ENCODE data around the gene ELL. TPM values are rescaled to one million over a fixed set of nuclear protein-coding genes. Genes with fewer than 3 reads are reported as not detected.
A peak's percentile ranks its signal among the peaks of the same experiment; 100 is the strongest.

ELL gene
- total and polyA plus RNA-seq, 2 experiments from 2014 or later, result 11.3 to 20.1 TPM

DNA sequence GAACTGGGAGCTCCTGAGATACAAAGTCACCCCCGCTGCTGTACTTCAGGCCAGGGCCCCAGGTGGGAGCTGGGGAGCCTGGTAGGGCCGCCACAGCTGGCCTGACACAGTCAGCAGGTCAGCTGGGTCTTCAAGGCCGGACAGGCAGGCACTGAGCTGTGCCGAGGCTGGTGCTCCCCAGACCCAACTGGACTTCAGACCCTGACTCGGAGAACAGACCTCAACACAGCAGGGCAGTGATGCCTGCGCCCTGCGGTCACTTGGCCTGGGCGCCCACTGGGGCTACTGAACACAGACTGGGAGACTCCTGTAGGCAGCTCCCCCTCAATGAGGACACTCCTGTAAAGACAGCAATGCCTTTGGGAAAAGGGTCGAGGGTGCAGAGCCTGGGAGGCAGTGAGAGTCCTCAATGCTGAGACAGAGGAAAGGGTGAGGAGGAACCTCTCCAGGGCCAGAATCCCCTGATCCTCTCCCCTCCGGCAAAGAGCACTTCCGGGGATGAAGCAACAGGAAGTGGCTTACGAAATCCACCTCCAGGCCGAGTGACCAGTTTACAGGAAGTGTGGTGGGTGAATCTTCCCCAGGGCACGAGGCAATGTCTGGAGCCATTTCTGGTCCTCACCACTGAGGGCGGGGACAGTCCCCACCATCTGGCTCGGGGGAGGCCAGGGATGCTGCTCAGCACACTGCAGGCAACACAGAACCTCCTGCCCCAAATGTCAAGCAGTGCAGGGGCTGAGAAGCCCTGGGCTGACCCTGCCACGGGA lies 43.1 kb downstream of the ELL start:
- Mint-ChIP-seq H3K27ac (peak overlapping the region; percentile 51; the same call in 1 of the 2 replicates), H3K27me3 (ENCODE audit: insufficient read depth, low read depth, poor library complexity) (peaks cover 22% of the 10 kb centered on the region), H3K36me3 (ENCODE audit: low read depth) (no peaks in the 10 kb centered on the region; the same call in 2 of the 3 replicates), H3K4me3 (no peak overlapping the region), H3K4me1 (peaks cover 25% of the 10 kb centered on the region), H3K9me3 (0 out of 3 replicates have a peak, but pooled peaks cover 5% of the 10 kb centered on the region)
- Histone ChIP-seq H3K79me2 (replicated peaks; ENCODE audit: insufficient read depth) (peaks cover 35% of the 10 kb centered on the region), H3K36me3 (ENCODE audit: insufficient read depth) (no peaks in the 10 kb centered on the region), H3K4me2 (no peak overlapping the region), H3F3A (replicated peaks; ENCODE audit: low read depth) (peaks cover 10% of the 10 kb centered on the region; the same call in 1 of the 2 replicates), H3K4me1 (ENCODE audit: insufficient read depth) (no peaks in the 10 kb centered on the region), H2AFZ (no peak overlapping the region), H4K20me1 (replicated peaks; ENCODE audit: insufficient read depth) (no peaks in the 10 kb centered on the region; the same call in 1 of the 2 replicates), H3K27ac (ENCODE audit: low read depth) (no peak overlapping the region), H3K27me3 (ENCODE audit: insufficient read depth) (no peaks in the 10 kb centered on the region), H3K9me2 (ENCODE audit: insufficient read depth) (no peaks in the 10 kb centered on the region), H3K4me3 (no peak overlapping the region)
- no peak for DNase-seq (ENCODE audit: low spot score)
- TF ChIP-seq ZNF331 (CRISPR knock-in tag; IDR thresholded peaks at IDR 0.05; ENCODE audit: low read depth) (no peak), ZNF114 (CRISPR knock-in tag; IDR thresholded peaks at IDR 0.05) (no peak), EZH2 (IDR thresholded peaks at IDR 0.05; ENCODE audit: low read depth, unreplicated experiment) (no peak)
- TF ChIP-seq, protein P1, sequence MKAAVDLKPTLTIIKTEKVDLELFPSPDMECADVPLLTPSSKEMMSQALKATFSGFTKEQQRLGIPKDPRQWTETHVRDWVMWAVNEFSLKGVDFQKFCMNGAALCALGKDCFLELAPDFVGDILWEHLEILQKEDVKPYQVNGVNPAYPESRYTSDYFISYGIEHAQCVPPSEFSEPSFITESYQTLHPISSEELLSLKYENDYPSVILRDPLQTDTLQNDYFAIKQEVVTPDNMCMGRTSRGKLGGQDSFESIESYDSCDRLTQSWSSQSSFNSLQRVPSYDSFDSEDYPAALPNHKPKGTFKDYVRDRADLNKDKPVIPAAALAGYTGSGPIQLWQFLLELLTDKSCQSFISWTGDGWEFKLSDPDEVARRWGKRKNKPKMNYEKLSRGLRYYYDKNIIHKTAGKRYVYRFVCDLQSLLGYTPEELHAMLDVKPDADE (IDR thresholded peaks at IDR 0.05), result no peak
- TF ChIP-seq, protein P2, sequence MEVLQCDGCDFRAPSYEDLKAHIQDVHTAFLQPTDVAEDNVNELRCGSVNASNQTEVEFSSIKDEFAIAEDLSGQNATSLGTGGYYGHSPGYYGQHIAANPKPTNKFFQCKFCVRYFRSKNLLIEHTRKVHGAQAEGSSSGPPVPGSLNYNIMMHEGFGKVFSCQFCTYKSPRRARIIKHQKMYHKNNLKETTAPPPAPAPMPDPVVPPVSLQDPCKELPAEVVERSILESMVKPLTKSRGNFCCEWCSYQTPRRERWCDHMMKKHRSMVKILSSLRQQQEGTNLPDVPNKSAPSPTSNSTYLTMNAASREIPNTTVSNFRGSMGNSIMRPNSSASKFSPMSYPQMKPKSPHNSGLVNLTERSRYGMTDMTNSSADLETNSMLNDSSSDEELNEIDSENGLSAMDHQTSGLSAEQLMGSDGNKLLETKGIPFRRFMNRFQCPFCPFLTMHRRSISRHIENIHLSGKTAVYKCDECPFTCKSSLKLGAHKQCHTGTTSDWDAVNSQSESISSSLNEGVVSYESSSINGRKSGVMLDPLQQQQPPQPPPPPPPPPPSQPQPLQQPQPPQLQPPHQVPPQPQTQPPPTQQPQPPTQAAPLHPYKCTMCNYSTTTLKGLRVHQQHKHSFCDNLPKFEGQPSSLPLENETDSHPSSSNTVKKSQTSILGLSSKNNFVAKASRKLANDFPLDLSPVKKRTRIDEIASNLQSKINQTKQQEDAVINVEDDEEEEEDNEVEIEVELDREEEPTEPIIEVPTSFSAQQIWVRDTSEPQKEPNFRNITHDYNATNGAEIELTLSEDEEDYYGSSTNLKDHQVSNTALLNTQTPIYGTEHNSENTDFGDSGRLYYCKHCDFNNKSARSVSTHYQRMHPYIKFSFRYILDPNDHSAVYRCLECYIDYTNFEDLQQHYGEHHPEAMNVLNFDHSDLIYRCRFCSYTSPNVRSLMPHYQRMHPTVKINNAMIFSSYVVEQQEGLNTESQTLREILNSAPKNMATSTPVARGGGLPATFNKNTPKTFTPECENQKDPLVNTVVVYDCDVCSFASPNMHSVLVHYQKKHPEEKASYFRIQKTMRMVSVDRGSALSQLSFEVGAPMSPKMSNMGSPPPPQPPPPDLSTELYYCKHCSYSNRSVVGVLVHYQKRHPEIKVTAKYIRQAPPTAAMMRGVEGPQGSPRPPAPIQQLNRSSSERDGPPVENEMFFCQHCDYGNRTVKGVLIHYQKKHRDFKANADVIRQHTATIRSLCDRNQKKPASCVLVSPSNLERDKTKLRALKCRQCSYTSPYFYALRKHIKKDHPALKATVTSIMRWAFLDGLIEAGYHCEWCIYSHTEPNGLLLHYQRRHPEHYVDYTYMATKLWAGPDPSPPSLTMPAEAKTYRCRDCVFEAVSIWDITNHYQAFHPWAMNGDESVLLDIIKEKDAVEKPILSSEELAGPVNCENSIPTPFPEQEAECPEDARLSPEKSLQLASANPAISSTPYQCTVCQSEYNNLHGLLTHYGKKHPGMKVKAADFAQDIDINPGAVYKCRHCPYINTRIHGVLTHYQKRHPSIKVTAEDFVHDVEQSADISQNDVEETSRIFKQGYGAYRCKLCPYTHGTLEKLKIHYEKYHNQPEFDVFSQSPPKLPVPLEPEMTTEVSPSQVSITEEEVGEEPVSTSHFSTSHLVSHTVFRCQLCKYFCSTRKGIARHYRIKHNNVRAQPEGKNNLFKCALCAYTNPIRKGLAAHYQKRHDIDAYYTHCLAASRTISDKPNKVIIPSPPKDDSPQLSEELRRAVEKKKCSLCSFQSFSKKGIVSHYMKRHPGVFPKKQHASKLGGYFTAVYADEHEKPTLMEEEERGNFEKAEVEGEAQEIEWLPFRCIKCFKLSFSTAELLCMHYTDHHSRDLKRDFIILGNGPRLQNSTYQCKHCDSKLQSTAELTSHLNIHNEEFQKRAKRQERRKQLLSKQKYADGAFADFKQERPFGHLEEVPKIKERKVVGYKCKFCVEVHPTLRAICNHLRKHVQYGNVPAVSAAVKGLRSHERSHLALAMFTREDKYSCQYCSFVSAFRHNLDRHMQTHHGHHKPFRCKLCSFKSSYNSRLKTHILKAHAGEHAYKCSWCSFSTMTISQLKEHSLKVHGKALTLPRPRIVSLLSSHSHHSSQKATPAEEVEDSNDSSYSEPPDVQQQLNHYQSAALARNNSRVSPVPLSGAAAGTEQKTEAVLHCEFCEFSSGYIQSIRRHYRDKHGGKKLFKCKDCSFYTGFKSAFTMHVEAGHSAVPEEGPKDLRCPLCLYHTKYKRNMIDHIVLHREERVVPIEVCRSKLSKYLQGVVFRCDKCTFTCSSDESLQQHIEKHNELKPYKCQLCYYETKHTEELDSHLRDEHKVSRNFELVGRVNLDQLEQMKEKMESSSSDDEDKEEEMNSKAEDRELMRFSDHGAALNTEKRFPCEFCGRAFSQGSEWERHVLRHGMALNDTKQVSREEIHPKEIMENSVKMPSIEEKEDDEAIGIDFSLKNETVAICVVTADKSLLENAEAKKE (CRISPR knock-in tag; IDR thresholded peaks at IDR 0.05), result no peak
- no peak for ATAC-seq
